AG09309 (cell line): ENCODE results near the gene TNFAIP8L1.

ENCODE experiments used
- DNase-seq: peaks from one replicate; pipeline ENCODE4 v3.0.0-alpha.2; 2010; ENCODE audit warnings: low read depth
- H3K4me3 ChIP-seq: 2 replicates; pipeline ENCODE4 v1.5.1; 2011; ENCODE audit warnings: mild to moderate bottlenecking, low read depth, low read length, moderate library complexity; ENCODE audit not compliant: control insufficient read depth
- TF ChIP-seq, protein P1 (sequence below): IDR thresholded peaks from 2 replicates; pipeline ENCODE4 v1.5.1; 2011; ENCODE audit warnings: mild to moderate bottlenecking, low read depth, low read length, inconsistent platforms; ENCODE audit not compliant: insufficient read depth, control insufficient read depth; ENCODE audit errors: missing control alignments

Gene TNFAIP8L1

GRCh38 chr19:4638317-4638716, 999 bp upstream of the TNFAIP8L1 start:
- DNase-seq = no peak
- no peak overlapping the region for H3K4me3 ChIP-seq
- TF ChIP-seq, protein P1, sequence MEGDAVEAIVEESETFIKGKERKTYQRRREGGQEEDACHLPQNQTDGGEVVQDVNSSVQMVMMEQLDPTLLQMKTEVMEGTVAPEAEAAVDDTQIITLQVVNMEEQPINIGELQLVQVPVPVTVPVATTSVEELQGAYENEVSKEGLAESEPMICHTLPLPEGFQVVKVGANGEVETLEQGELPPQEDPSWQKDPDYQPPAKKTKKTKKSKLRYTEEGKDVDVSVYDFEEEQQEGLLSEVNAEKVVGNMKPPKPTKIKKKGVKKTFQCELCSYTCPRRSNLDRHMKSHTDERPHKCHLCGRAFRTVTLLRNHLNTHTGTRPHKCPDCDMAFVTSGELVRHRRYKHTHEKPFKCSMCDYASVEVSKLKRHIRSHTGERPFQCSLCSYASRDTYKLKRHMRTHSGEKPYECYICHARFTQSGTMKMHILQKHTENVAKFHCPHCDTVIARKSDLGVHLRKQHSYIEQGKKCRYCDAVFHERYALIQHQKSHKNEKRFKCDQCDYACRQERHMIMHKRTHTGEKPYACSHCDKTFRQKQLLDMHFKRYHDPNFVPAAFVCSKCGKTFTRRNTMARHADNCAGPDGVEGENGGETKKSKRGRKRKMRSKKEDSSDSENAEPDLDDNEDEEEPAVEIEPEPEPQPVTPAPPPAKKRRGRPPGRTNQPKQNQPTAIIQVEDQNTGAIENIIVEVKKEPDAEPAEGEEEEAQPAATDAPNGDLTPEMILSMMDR = no peak

DNA sequence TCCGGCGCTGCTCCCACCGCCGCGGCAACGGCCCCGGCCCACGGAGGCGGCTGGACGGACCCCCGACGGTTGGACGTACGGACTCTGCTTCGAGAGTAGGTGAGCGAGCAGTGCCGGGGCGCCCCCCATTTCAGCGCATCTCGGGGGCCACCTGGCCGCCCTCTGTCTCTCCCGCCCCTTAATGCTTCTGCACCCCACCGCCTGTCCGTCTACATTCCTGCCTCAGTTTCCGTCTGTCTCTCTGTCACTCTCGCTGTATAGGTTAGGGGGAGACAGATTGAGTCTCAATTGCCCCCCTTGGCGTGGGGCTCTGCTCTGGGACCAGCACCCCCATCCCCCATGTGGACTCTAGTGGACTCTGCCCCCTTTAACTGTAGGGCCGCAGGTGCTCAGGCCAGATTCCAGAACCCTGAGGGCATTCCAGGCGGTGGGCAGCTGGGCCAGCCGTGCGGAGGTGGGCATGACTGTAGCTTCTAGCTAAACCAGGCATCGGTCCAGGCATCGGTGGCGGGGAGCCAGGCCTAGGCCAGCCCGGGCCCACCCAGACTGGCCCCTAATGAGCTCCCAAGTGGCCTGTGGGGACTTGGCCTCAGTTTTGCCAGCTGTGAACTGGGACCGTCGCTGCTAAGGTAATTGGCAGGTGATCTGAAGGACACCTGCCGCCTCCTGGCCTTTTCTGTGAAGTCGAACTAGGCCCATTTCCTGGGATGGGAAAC, 373 bp downstream of the TNFAIP8L1 start:
- TF ChIP-seq, protein P1 = no peak
- no peak for DNase-seq
- H3K4me3 ChIP-seq = peak overlapping the region; percentile 68

DNA sequence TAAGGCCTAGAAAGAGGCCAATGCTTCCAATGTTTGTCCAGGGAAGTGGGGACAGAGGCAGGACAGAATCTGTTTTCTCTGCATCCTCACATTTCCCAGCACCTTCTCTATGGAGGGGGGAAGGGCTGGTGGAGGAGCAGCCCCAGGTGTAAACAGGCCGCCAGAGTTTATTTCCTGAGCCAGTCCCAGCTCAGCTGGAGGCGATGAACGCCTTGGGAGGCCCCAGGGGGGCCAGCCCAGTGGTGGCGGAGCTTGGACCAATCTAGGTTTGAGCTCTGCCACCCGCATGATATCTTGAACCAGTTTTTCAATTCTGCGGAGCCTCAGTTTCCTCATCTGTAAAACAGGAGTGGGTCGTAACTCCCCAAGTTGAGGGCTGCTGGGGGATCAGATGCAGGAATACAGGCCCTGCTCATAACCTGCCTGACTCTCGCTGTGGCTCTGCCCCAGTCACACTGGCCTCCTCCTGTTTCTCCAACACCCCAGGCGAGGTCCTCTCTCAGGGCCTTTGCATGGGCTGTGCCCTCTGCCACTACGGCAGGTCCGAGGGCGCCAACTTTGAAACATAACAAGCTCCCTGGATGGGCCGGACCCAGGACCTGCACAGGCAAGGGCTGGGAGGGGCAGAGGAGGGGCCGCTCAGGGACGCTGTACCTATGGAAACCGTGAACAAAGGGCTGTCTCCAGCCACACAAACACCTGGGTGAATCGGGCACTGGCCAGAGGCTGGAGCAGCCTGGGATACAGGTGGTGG, 1.1 kb downstream of the TNFAIP8L1 start:
- no peak for DNase-seq
- TF ChIP-seq, protein P1 = no peak

DNA sequence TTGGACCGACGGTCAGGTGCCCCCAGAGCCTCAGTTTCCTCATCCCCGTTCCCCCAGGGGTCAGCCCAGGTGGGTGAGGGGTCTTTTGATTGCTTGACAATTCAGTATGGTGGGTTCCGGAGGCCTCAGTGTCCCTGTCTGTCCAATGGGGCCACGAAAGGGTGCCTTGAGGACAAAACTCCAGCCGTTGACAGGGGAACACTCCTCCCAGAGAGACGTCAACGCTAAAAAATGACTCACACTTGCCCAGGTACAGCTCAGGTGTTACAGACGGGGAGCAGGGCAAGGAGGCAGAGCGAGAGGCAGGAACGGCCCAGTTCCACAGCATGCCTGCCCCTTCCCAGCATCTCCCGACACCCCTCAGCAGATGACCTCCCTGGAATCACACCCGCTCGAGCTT, 1.8 kb downstream of the TNFAIP8L1 start:
- no peak for DNase-seq
- H3K4me3 ChIP-seq = no peak overlapping the region
- TF ChIP-seq, protein P1 = no peak

More for the DNA sequence above, 1.1 kb downstream of the TNFAIP8L1 start:
- peak overlapping the region; percentile 68 for H3K4me3 ChIP-seq

GRCh38 chr19:4642625-4643024, 3.3 kb downstream of the TNFAIP8L1 start:
- H3K4me3 ChIP-seq = no peak overlapping the region
- no peak for DNase-seq
- TF ChIP-seq, protein P1 = no peak

DNA sequence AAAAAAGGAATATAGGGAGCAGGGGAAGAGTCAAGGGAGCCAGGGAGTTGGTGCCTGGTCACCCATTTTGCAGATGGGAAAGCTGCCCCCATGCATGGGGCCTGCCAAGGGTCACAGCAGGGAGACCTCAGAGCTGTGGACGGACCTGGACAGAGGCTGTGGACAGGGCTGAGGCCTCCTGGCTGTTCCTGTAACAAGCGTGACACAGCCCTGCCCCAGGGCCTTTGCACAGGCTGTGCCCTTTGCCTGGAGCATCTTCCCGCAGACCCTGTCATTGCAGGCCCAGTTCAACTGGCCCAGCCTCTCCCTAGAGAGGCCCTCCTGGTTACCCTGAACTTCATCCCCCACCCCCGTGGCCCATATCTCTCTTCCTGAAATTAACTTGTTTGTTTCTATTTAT, 6.4 kb downstream of the TNFAIP8L1 start:
- TF ChIP-seq, protein P1 = no peak
- H3K4me3 ChIP-seq = no peak overlapping the region
- DNase-seq = no peak
